HG03354 (cell line): ENCODE measurements around the gene PIP5KL1.

Experiments used
- ATAC-seq: cut with Tn5 transposase; IDR thresholded peaks from one replicate; pipeline ENCODE4 v1.9.1; 2021; ENCODE audit warnings: mild to moderate bottlenecking; ENCODE audit not compliant: unreplicated experiment, poor library complexity, severe bottlenecking

The PIP5KL1 gene

GRCh38 chr9:127935765-127936221, 5.2 kb upstream of the PIP5KL1 start:
- no peak for ATAC-seq

GRCh38 chr9:127934986-127935385, 4.4 kb upstream of the PIP5KL1 start:
- ATAC-seq, result no peak

GRCh38 chr9:127934248-127934647, 3.7 kb upstream of the PIP5KL1 start:
- no peak for ATAC-seq

GRCh38 chr9:127931092-127931881, 710 bp upstream of the PIP5KL1 start:
- ATAC-seq, result peak; percentile 37

GRCh38 chr9:127929625-127929979, 975 bp downstream of the PIP5KL1 start:
- no peak for ATAC-seq

GRCh38 chr9:127928676-127929624, 1.6 kb downstream of the PIP5KL1 start:
- no peak for ATAC-seq

GRCh38 chr9:127927988-127928675, 2.4 kb downstream of the PIP5KL1 start:
- ATAC-seq, result no peak

GRCh38 chr9:127927201-127927987, 3.2 kb downstream of the PIP5KL1 start:
- no peak for ATAC-seq

GRCh38 chr9:127926906-127927200, 3.7 kb downstream of the PIP5KL1 start:
- no peak for ATAC-seq

- ATAC-seq, result no peak
Observed at GRCh38 chr9:127925959-127926905, 4.3 kb downstream of the PIP5KL1 start.

GRCh38 chr9:127924736-127925444, 5.7 kb downstream of the PIP5KL1 start:
- no peak for ATAC-seq

- ATAC-seq, result no peak
Observed at GRCh38 chr9:127923771-127924170, 6.8 kb downstream of the PIP5KL1 start.

GRCh38 chr9:127923046-127923445, 7.5 kb downstream of the PIP5KL1 start:
- no peak for ATAC-seq

- no peak for ATAC-seq
Observed at GRCh38 chr9:127921557-127922120, 8.9 kb downstream of the PIP5KL1 start.

GRCh38 chr9:127920794-127921193, 9.8 kb downstream of the PIP5KL1 start:
- no peak for ATAC-seq

- no peak for ATAC-seq
Observed at GRCh38 chr9:127919253-127919815, 11.2 kb downstream of the PIP5KL1 start.
